ENCODE results near the gene DHX35. TPM values are rescaled to one million over a fixed set of nuclear protein-coding genes. Genes with fewer than 3 reads are reported as not detected.

Gene DHX35
- total RNA-seq, 1 experiment from 2014 or later, result 12.1 TPM

DNA sequence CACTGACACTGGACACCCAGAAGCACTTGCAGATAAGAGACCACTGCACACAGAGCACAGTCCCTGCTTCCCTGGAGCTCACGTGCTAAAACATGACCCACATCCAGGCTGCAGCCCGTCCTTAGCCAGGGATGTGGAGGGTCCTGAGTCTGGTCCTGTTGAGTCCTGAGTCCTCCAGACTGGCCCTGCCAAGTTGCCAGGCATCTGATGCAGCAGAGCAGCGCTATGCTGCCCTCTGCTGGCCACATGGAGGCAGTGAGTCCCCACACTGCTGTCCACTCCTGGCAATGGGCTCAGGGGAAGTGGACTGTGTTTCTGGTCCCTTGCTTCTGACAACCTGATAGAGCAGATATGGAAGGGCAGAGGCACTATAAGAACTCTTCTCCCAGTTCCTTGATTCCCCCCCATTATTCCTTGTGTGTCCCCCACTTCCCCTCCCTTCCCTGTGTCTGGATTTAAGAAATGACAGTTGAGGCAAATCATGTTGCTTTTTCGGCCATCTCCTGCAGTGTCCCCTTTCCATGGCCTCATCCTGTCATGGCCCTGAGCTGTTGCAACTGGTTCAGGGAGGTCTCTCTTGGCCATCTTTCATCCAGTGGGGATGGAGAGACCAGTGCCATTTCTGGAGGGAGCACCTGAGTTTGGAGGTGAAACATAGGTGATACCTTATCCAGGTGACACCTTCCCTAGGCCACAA is 86.0 kb downstream of the DHX35 start:
- Histone ChIP-seq H3K36me3 (ENCODE audit: low read depth) (no peaks in the 10 kb centered on the region), H3K27me3 (ENCODE audit: insufficient read depth, low read depth) (peaks cover 8% of the 10 kb centered on the region; the same call in 1 of the 2 replicates), H3K79me2 (ENCODE audit: low read depth) (no peaks in the 10 kb centered on the region), H3K27ac (no peak overlapping the region), H4K20me1 (ENCODE audit: insufficient read depth) (no peaks in the 10 kb centered on the region), H3K9me2 (ENCODE audit: insufficient read depth) (no peaks in the 10 kb centered on the region), H3F3A (ENCODE audit: insufficient read depth, low read depth) (no peaks in the 10 kb centered on the region), H3K4me1 (replicated peaks; ENCODE audit: insufficient read depth) (0 out of 2 replicates have a peak, but pooled peaks cover 6% of the 10 kb centered on the region), H2AFZ (no peak overlapping the region), H3K9me3 (ENCODE audit: insufficient read depth, low read depth) (no peaks in the 10 kb centered on the region), H3K4me3 (no peak overlapping the region), H3K4me2 (no peak overlapping the region)
- TF ChIP-seq EZH2 (IDR thresholded peaks at IDR 0.05; ENCODE audit: low read depth), result no peak
- TF ChIP-seq, protein P1, sequence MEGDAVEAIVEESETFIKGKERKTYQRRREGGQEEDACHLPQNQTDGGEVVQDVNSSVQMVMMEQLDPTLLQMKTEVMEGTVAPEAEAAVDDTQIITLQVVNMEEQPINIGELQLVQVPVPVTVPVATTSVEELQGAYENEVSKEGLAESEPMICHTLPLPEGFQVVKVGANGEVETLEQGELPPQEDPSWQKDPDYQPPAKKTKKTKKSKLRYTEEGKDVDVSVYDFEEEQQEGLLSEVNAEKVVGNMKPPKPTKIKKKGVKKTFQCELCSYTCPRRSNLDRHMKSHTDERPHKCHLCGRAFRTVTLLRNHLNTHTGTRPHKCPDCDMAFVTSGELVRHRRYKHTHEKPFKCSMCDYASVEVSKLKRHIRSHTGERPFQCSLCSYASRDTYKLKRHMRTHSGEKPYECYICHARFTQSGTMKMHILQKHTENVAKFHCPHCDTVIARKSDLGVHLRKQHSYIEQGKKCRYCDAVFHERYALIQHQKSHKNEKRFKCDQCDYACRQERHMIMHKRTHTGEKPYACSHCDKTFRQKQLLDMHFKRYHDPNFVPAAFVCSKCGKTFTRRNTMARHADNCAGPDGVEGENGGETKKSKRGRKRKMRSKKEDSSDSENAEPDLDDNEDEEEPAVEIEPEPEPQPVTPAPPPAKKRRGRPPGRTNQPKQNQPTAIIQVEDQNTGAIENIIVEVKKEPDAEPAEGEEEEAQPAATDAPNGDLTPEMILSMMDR (conservative IDR thresholded peaks at IDR 0.05), result peak; percentile 98
- BruUV-seq (replicated peaks), result no TSS peak
- ChIA-PET POLR2A (ENCODE audit: unreplicated experiment) (no interaction called here), CTCF (interaction anchor here (0.6 to 1.4 kb wide), 2 partner anchors 11 to 34 kb away, joined by 3 to 19 read pairs; no protein-coding TSS in a partner anchor)
- DNase-seq, result peak; percentile 62 to 77
- intact Hi-C loops (cut with micrococcal nuclease; ENCODE audit: unreplicated experiment), result loop anchor here (1.0 to 5.0 kb wide), 3 partner anchors 122 to 711 kb away; partner anchors contain the start of gene FAM83D

DNA sequence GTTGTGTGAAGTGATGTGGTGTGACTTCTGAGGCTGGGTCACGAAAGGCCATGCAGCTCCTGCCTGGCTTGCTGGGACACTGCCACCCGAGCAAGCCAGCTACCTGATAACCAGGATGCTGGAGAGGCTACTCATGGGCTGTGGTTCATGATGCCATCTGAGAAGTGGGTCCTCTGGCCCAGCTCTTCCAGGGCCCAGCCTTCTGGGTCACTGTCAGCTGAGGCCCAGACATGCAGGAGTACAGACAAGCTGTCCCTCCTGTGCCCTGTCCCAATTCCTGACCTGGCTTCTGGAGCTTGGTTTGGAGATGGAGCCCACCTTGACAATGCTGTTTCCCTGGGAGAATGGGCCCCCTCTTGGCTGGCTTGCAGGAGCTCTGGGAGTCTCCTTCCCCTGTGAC is 87.0 kb downstream of the DHX35 start:
- peaks cover 14% of the 10 kb centered on the region; the same call in 1 of the 2 replicates for H3K27me3 ChIP-seq (ENCODE audit: insufficient read depth, low read depth)
- H3K4me3 ChIP-seq, result peak overlapping the region; percentile 97
- ChIA-PET POLR2A (ENCODE audit: unreplicated experiment) (no interaction called here), CTCF (interaction anchor here (0.7 to 1.4 kb wide), 4 partner anchors 12 to 402 kb away, joined by 3 to 19 read pairs (median 5); partner anchors contain the start of gene DHX35)
- no peaks in the 10 kb centered on the region for H3K9me2 ChIP-seq (ENCODE audit: insufficient read depth)
- peak overlapping the region; percentile 99 for H2AFZ ChIP-seq
- H3K9me3 ChIP-seq (ENCODE audit: insufficient read depth, low read depth), result no peaks in the 10 kb centered on the region
- no peak for DNase-seq
- no peaks in the 10 kb centered on the region for H4K20me1 ChIP-seq (ENCODE audit: insufficient read depth)
- no peak overlapping the region for H3K27ac ChIP-seq
- intact Hi-C loops (cut with micrococcal nuclease; ENCODE audit: unreplicated experiment), result loop anchor here (5.0 kb wide), 1 partner anchor 712 kb away; no protein-coding TSS in a partner anchor
- H3K4me1 ChIP-seq (replicated peaks; ENCODE audit: insufficient read depth), result 0 out of 2 replicates have a peak, but pooled peaks cover 6% of the 10 kb centered on the region
- H3K79me2 ChIP-seq (ENCODE audit: low read depth), result no peaks in the 10 kb centered on the region
- H3K36me3 ChIP-seq (ENCODE audit: low read depth), result no peaks in the 10 kb centered on the region
- H3F3A ChIP-seq (ENCODE audit: insufficient read depth, low read depth), result no peaks in the 10 kb centered on the region
- TF ChIP-seq EZH2 (IDR thresholded peaks at IDR 0.05; ENCODE audit: low read depth), result no peak
- TF ChIP-seq, protein P1 (conservative IDR thresholded peaks at IDR 0.05), result no peak
- H3K4me2 ChIP-seq, result peak overlapping the region; percentile 100
- BruUV-seq (replicated peaks), result no TSS peak

DNA sequence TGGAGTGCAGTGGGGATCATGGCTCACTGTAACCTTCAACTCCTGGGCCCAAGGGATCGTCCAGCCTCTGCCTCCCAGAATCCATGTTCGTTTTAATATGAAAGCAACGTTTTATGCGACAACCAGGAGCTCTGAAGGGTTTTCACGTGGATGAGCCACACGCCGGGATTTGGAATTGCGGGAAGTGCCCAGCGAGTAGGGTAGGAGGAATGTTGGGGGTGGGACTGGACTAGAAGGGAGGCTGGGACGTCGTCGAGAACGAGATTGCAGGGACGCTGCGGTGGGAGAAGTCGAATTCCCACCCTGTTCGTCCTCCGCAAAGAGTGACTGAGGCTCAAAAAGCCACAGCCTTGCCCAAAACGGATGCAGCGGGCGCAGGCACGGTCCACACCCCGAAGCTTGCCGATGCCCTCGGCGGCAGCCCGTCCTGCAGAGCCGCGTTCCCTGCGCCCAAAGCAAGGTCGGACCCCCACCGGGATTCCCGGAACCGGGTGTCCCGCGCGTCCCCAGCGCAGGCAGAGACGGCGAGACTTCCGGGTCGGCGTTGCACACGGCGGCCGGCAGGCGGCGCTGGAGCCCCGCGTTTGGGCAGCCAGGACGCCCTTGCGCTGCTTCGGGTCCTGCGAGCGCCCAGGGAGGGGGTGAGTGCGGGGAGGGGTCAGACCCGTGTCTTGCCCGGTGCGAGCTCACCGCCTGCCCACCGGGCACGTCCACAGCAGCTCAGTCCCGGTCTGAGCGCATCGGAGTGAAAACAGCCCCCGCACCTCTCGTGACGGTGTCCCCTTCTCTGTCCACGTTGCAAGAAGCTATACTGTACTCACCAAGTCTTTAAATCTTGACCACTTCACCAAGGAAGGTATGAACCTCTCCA is 87.8 kb downstream of the DHX35 start:
- TF ChIP-seq, protein P1 (conservative IDR thresholded peaks at IDR 0.05), result peak; percentile 96
- TF ChIP-seq EZH2 (IDR thresholded peaks at IDR 0.05; ENCODE audit: low read depth), result no peak
- H3K36me3 ChIP-seq (ENCODE audit: low read depth), result no peaks in the 10 kb centered on the region
- H3K9me3 ChIP-seq (ENCODE audit: insufficient read depth, low read depth), result no peaks in the 10 kb centered on the region
- intact Hi-C loops (cut with micrococcal nuclease; ENCODE audit: unreplicated experiment), result loop anchor here (1.0 to 5.0 kb wide), 3 partner anchors 31 to 1913 kb away; no protein-coding TSS in a partner anchor
- H2AFZ ChIP-seq, result peak overlapping the region; percentile 99
- peak overlapping the region; percentile 100 for H3K4me2 ChIP-seq
- no peaks in the 10 kb centered on the region for H4K20me1 ChIP-seq (ENCODE audit: insufficient read depth)
- no peaks in the 10 kb centered on the region for H3K79me2 ChIP-seq (ENCODE audit: low read depth)
- H3K4me1 ChIP-seq (replicated peaks; ENCODE audit: insufficient read depth), result 0 out of 2 replicates have a peak, but pooled peaks cover 6% of the 10 kb centered on the region
- peak overlapping the region; percentile 97 for H3K4me3 ChIP-seq
- ChIA-PET CTCF (interaction anchor here (0.6 to 1.4 kb wide), 6 partner anchors 9 to 1913 kb away, joined by 3 to 19 read pairs (median 4); partner anchors contain the start of gene DHX35), POLR2A (ENCODE audit: unreplicated experiment) (interaction anchor here (0.6 kb wide), 1 partner anchor 224 kb away, joined by 7 read pairs; no protein-coding TSS in a partner anchor)
- H3F3A ChIP-seq (ENCODE audit: insufficient read depth, low read depth), result no peaks in the 10 kb centered on the region
- no peak overlapping the region for H3K27ac ChIP-seq
- no TSS peak for BruUV-seq (replicated peaks)
- no peaks in the 10 kb centered on the region for H3K9me2 ChIP-seq (ENCODE audit: insufficient read depth)
- peak in 1 of 2 experiments; percentile 75 for DNase-seq
- peaks cover 20% of the 10 kb centered on the region; the same call in 1 of the 2 replicates for H3K27me3 ChIP-seq (ENCODE audit: insufficient read depth, low read depth)
